ENCODE data around the gene SLK.

The SLK gene

DNA sequence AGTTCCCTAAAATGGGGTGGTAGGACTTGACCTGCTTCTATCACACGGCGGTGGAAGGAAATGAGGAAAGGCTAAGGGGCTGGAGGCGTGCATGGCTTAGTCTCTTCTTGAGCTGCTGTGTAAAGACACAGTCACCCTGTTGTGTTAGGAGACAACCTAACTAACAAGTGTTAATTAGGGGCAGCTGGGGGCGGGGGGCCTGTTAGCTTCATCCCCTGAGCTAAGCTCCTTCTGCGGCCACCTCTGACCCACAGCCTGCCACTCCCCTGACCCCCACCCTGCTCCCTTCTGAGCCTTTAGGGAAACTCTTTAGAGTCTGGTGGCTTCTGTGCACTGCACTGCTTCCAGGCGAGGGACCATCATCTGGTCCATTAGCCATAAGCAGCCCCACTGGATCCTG, 90.8 kb downstream of the SLK start:
- Histone ChIP-seq H3K36me3 (no peaks in the 10 kb centered on the region), H3K4me3 (ENCODE audit: low read depth, low read length) (no peak overlapping the region), H3K27me3 (no peaks in the 10 kb centered on the region), H3K4me1 (no peaks in the 10 kb centered on the region), H3K9me3 (no peaks in the 10 kb centered on the region)
- no peak for DNase-seq
- TF ChIP-seq, protein P1, sequence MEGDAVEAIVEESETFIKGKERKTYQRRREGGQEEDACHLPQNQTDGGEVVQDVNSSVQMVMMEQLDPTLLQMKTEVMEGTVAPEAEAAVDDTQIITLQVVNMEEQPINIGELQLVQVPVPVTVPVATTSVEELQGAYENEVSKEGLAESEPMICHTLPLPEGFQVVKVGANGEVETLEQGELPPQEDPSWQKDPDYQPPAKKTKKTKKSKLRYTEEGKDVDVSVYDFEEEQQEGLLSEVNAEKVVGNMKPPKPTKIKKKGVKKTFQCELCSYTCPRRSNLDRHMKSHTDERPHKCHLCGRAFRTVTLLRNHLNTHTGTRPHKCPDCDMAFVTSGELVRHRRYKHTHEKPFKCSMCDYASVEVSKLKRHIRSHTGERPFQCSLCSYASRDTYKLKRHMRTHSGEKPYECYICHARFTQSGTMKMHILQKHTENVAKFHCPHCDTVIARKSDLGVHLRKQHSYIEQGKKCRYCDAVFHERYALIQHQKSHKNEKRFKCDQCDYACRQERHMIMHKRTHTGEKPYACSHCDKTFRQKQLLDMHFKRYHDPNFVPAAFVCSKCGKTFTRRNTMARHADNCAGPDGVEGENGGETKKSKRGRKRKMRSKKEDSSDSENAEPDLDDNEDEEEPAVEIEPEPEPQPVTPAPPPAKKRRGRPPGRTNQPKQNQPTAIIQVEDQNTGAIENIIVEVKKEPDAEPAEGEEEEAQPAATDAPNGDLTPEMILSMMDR (IDR thresholded peaks at IDR 0.05; ENCODE audit: low read depth, low read length), result no peak

GRCh38 chr10:104059364-104059763, 92.4 kb downstream of the SLK start:
- Histone ChIP-seq H3K4me3 (ENCODE audit: low read depth, low read length) (no peak overlapping the region), H3K4me1 (no peaks in the 10 kb centered on the region), H3K36me3 (no peaks in the 10 kb centered on the region), H3K27me3 (no peaks in the 10 kb centered on the region), H3K9me3 (no peaks in the 10 kb centered on the region)
- TF ChIP-seq, protein P1 (IDR thresholded peaks at IDR 0.05; ENCODE audit: low read depth, low read length), result no peak
- no peak for DNase-seq

GRCh38 chr10:104061196-104061595, 94.3 kb downstream of the SLK start:
- Histone ChIP-seq H3K4me3 (ENCODE audit: low read depth, low read length) (no peak overlapping the region), H3K4me1 (no peaks in the 10 kb centered on the region), H3K36me3 (no peaks in the 10 kb centered on the region), H3K9me3 (no peaks in the 10 kb centered on the region), H3K27me3 (no peaks in the 10 kb centered on the region)
- no peak for DNase-seq
- TF ChIP-seq, protein P1 (IDR thresholded peaks at IDR 0.05; ENCODE audit: low read depth, low read length), result no peak

GRCh38 chr10:104065748-104066147, 98.8 kb downstream of the SLK start:
- no peak for DNase-seq
- Histone ChIP-seq H3K4me3 (ENCODE audit: low read depth, low read length) (no peak overlapping the region), H3K27me3 (no peaks in the 10 kb centered on the region), H3K4me1 (no peaks in the 10 kb centered on the region), H3K36me3 (no peaks in the 10 kb centered on the region), H3K9me3 (no peaks in the 10 kb centered on the region)
- TF ChIP-seq, protein P1 (IDR thresholded peaks at IDR 0.05; ENCODE audit: low read depth, low read length), result no peak

GRCh38 chr10:104066945-104067344, 100.0 kb downstream of the SLK start:
- no peaks in the 10 kb centered on the region for H3K9me3 ChIP-seq
- H3K4me1 ChIP-seq, result no peaks in the 10 kb centered on the region
- TF ChIP-seq, protein P1 (IDR thresholded peaks at IDR 0.05; ENCODE audit: low read depth, low read length), result no peak
- H3K4me3 ChIP-seq (ENCODE audit: low read depth, low read length), result no peak overlapping the region
- H3K27me3 ChIP-seq, result no peaks in the 10 kb centered on the region
- no peaks in the 10 kb centered on the region for H3K36me3 ChIP-seq
- no peak for DNase-seq

GRCh38 chr10:104067525-104067924, 100.6 kb downstream of the SLK start:
- no peaks in the 10 kb centered on the region for H3K9me3 ChIP-seq
- no peaks in the 10 kb centered on the region for H3K36me3 ChIP-seq
- no peaks in the 10 kb centered on the region for H3K27me3 ChIP-seq
- no peak overlapping the region for H3K4me3 ChIP-seq (ENCODE audit: low read depth, low read length)
- no peaks in the 10 kb centered on the region for H3K4me1 ChIP-seq
- TF ChIP-seq, protein P1 (IDR thresholded peaks at IDR 0.05; ENCODE audit: low read depth, low read length), result no peak
- no peak for DNase-seq
